HG03439 (cell line): Measurements from ENCODE around the gene SLIT3.

Source experiments
- ATAC-seq: cut with Tn5 transposase; IDR thresholded peaks from one replicate; pipeline ENCODE4 v1.9.1; 2021; ENCODE audit warnings: mild to moderate bottlenecking, moderate library complexity; ENCODE audit not compliant: unreplicated experiment

The SLIT3 gene

DNA sequence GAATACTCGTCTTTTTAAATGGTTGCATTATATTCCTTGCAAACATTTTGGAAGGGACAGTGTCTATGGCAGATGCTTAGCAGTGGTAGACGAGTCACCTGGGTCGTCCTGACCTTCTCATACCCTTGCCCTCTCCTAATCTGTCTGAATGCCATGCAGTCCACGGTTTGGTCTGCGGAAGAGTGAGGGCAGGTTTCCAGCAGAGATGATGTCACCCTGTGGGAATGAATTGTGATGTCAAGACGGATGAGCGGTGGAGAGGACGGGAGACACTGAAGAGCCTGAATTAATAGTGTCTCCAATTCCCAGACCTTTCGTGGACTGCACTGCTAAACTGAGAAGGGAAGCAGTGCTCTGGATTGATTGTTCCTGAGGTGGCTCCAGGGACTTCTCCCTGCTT lies 392.7 kb downstream of the SLIT3 start:
- no peak for ATAC-seq

DNA sequence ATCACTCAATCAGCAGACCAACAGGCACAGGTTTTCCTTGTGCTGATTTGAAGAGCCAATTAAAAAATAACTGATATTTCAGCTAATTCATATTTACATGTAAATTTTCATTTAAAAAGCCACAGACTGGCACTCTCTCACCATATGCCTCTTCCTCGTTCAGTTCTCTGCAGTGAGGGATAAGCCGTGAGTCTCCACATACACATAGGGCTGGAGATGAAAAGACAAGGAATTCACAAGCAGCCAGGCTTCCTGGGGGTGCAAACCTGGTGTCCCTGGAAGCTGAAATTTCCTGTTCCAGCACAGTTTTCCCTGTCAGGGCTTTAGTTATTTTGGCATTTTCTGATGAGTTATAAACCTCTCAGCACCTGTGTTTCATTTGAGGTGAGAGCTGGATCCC lies 397.9 kb downstream of the SLIT3 start:
- no peak for ATAC-seq

- ATAC-seq, result no peak
These were observed 401.3 kb downstream of the SLIT3 start for GRCh38 chr5:168899673-168900072.

DNA sequence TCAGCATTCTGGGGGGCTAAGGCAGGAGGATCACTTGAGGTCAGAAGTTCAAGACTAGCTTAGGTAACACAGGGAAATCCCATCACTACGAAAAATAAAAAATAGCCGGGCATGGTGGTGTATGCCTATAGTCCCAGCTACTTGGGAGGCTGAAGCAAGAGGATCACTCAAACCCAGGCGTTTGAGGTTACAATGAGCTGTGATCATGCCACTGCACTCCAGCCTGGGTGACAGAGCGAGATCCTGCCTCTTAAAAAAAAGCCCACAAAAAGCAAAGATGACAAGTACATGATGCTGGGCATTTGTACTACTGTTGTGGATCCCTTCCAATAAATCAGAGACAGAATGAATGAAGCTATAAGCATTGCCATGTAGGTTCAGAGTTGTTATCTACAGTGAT lies 401.7 kb downstream of the SLIT3 start:
- ATAC-seq, result no peak

DNA sequence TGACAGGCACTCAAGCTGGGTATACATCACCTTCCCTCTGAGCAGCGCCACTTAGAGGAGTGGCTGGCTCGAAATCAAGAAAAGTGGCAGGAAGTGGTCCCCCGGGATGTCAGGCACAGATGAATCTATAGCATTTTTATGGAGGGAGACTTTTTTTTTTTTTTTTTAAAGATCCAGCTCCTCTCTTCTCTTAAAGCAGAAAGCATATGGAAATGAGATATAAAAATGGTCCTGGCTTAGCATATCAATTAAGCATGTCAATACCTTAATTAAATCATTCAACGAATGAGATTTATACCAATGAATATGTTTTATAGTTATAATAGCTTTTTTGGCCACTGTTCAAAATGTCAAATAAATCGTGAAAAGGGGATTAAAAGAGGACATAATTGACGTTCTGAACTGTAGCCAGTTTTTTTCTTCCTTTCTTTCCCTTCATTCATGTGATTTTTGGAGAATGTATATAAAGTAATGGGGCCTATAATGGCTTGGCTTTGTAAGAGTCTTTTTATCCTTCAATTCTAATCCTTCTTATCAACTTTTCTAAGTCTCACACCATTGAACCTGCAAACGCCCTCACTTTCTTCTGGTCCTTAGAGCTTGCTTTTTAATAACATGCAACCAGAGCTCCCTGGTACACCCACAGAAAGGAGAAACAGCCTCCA lies 402.6 kb downstream of the SLIT3 start:
- ATAC-seq, result no peak

GRCh38 chr5:168897387-168898122 lies 403.4 kb downstream of the SLIT3 start:
- no peak for ATAC-seq

GRCh38 chr5:168895295-168896071 lies 405.5 kb downstream of the SLIT3 start:
- no peak for ATAC-seq

DNA sequence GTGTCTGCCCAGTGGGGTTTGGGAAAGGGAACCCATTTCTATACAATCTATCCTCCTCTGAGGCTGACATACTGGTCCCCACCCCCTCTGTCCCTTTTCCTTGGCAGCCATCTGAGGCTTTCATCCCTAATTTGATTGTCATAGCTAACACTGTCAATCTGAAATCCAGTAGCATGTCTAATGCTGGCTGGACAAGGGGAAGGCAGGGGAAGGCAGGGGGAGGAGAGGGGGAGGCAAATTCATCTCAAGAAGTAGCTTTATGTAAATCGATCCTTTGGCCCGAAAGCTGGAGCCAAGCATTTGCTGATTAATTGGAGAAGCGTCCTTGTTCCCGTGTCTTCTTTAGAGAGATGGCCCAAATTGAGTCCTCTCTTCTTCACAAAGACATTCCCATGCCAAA lies 407.7 kb downstream of the SLIT3 start:
- no peak for ATAC-seq

DNA sequence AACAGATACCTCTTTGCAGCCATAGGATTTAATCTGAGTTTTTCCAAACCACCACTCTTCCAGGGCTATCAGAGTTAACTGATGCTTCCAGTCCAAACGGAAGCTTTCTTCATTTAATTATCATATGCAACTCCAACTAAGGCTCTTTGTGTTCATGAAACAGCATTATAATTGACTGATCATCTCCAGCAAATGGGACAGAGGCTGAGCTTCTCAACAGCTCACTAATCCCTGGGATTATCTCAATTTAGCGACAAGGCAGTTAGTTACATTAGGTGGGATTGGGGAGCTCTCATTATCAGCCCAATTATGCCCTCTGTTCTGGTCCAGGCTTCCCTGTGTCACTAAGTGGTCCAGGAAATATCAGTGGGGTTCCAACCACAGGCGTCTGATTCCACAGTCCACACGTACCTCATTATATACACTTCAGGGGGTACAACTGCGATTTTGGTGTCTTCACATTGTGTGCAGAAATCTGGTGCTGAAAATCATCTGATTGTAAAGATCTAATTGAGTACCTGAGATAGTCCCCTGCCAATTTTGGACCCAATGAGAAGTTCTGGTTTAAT lies 408.2 kb downstream of the SLIT3 start:
- no peak for ATAC-seq

- no peak for ATAC-seq
These were observed 409.8 kb downstream of the SLIT3 start for GRCh38 chr5:168890816-168891812.

DNA sequence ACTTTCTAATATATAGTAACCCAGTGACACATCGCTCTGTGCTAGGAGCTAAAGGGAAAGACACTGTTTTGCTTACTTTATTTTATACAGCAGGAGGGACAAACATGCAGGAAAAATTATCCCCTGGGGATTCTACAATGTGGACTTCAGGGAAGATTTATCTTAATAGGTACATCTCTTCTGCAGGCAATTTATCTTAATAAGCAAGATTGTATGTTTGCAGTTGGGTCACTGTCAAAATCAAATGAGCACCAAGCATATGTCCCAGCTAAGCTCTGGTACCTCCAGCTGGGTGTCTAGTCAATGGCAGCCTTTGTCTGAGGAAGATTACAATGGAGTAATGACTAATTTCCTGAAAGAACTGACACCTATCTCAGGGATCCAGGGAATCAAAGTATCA lies 411.9 kb downstream of the SLIT3 start:
- ATAC-seq, result no peak

DNA sequence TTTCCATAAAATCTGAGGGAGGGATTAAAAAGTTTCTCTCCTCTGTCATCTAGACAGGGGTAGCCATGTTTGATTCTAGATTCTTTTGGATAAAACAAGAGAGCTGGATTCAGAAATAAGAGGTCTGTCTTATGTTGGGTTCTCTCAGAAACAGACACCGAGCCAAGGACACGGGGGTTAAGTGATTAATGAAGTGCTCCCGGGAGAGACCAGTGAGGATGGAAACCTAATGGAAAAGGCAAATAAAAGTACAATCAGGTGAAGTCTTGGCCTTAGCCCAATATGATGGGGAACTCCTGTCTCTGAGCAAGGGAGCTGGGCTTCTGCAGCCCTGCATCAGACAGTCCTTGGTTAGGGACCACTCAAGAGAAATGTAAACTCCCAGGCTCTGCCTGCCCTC lies 413.0 kb downstream of the SLIT3 start:
- no peak for ATAC-seq

DNA sequence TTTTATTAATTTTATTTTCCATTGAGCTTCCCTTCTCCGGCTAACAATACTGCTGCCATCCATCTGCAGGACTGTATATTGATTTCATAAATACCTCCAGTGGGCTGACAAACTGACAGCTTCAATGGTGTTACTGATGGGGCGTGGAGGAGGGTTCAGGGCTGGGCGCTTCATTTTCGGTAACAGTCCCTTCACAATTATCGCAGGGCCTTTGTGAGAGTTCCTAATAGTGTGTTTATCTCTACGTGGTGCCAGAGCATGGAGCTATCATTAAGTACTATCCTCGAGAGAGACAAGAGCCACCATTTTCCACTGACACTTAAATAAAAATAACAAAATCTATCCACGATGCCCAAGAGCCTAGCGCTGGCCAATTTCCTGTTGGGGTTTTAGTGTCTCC lies 414.8 kb downstream of the SLIT3 start:
- ATAC-seq, result no peak

GRCh38 chr5:168885324-168886120 lies 415.4 kb downstream of the SLIT3 start:
- no peak for ATAC-seq

- no peak for ATAC-seq
These were observed 416.9 kb downstream of the SLIT3 start for GRCh38 chr5:168883991-168884390.

- ATAC-seq, result no peak
These were observed 417.6 kb downstream of the SLIT3 start for GRCh38 chr5:168883281-168883741.

DNA sequence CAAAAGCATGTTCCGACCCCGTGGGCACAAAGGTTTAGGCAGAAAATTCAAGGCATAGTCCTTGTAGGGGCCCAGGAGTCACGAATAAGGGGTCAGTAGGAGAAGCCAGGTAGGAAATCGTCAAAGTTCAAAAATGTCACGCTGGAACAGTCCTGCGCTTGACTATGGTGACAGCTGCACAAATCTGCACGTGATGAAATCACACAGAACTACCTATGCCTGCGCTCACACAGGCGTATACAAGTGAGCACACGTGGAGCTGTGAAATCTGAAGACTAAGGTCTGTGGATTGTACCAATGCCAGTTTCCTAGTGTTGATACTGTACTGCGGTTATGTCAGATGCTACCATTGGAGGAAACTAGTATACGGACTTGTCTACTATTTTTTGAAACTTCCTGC lies 418.7 kb downstream of the SLIT3 start:
- no peak for ATAC-seq

DNA sequence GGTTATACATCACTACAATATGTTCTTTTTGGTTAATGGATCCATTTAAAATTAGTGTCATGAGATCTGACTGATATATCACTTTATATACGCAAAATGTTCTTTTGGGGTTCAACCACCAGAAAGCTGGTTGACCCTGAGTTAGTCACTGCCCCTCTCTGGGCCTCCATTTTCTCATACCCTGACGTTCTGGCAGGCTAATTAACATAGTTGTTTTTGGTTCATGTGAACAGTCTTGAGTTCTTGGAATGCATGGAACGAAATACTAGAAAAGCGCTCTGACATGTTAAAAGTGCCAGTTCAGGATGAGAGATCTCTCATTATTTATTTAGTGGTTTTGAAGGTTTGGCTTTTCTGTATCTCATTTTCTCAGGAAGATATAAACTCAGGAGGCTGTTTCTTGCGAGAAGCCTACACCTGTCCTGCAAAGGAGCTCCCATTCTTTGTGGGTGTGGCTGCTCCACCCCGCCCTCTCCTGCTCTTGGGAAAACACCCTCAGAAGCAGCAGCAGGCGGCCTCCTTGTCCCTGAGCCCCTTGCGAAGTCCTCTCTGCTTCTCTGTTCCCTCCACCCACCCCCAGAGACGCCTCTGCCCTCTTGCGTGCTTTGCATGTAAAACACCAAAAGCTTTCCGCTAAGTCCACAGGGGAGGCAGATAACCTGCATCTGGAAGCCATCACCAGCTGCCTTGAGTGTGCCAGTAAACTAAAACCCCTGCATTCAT lies 419.4 kb downstream of the SLIT3 start:
- no peak for ATAC-seq

GRCh38 chr5:168879929-168880328 lies 421.0 kb downstream of the SLIT3 start:
- peak; percentile 91 for ATAC-seq
